ACC112 (cell line): ENCODE results near the gene PUM1.

ENCODE experiments used
- H2AFZ ChIP-seq: fragments of 200-600 bp; sonication (generic); one replicate; pipeline ENCODE4 v1.6.0; 2017; ENCODE audit warnings: antibody characterized with exemption, low read length; ENCODE audit not compliant: unreplicated experiment
- H3K27ac ChIP-seq: fragments of 200-600 bp; sonication (generic); 2 replicates; pipeline ENCODE4 v1.5.1; 2014; ENCODE audit warnings: low read depth, mild to moderate bottlenecking, antibody characterized with exemption, low read length, moderate library complexity
- H3K27me3 ChIP-seq: fragments of 200-600 bp; sonication (generic); 2 replicates; pipeline ENCODE4 v1.6.1; 2014; ENCODE audit warnings: mild to moderate bottlenecking, antibody characterized with exemption, low read length, moderate library complexity, mixed read lengths; ENCODE audit not compliant: insufficient read depth
- H3K36me3 ChIP-seq: fragments of 200-600 bp; sonication (generic); 2 replicates; pipeline ENCODE4 v1.6.1; 2016; ENCODE audit warnings: mild to moderate bottlenecking, antibody characterized with exemption, low read length, moderate library complexity, mixed read lengths; ENCODE audit not compliant: insufficient read depth
- H3K4me1 ChIP-seq: fragments of 200-600 bp; sonication (generic); one replicate; pipeline ENCODE4 v1.6.1; 2016; ENCODE audit warnings: low read length, mixed read lengths; ENCODE audit not compliant: insufficient read depth, unreplicated experiment, control insufficient read depth
- H3K4me3 ChIP-seq: fragments of 200-600 bp; sonication (generic); 2 replicates; pipeline ENCODE4 v1.5.1; 2014; ENCODE audit warnings: mild to moderate bottlenecking, low read depth, low read length
- H3K79me2 ChIP-seq: fragments of 200-600 bp; sonication (generic); one replicate; pipeline ENCODE4 v1.6.0; 2016; ENCODE audit warnings: low read length; ENCODE audit not compliant: control insufficient read depth, unreplicated experiment, insufficient read depth

The PUM1 gene

DNA sequence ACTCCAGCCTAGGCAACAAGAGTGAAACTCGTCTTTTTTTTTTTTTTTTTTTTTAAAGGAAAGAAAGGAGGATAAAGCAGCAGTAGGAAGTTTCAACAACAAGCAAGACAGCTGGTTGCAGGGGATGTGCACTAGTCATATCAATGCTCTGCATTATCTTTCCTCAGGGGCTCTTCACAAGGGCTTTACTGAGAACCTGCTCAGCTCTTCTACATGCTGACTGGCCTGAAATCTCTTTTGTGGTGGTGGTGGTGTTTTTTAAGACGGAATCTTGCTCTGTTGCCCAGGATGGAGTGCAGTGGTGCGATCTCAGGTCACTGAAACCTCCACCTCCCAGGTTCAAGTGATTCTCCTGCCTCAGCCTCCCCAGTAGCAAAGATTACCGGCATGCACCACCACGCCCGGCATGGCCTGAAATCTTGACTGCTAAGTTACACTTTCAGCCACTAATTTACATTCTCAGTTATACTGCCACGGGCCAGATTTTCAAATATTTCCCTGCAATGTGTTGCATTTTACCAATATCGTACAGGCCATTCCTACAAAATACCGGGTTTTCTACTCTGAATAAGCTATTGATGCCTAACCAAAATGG, 68.0 kb downstream of the PUM1 start:
- Histone ChIP-seq H3K4me3 (no peak overlapping the region), H3K27me3 (no peaks in the 10 kb centered on the region), H3K4me1 (no peaks in the 10 kb centered on the region), H2AFZ (no peak overlapping the region), H3K27ac (no peak overlapping the region), H3K79me2 (peaks cover 77% of the 10 kb centered on the region), H3K36me3 (peaks cover 43% of the 10 kb centered on the region)

DNA sequence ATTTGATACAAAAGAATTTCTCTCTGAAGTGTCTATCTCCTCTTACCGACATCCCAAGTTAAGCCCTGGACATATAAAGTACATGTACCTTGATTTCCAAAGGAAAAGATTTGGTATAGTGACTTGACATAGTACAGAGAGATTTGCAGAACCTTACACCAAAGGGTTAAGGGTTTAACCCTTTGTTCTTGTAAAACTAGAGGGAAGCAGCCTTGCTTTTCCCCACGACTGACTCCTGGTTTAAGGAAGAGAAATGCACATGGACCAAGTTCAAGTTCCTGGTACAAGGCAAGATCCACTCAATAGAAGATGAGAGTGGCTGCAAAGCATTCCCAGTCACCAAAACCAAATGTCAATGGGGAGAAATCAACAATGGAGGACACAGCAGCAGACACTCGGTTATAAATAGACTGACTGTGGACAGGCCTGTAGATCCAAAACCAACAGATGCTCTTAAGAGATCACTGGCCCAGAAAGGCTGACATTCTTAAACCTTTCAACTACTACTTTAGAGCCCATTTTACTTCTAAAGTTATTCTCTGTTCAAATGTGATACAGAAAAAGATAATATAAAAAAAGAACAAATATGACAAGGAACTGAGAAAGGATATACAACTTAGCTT, 69.4 kb downstream of the PUM1 start:
- Histone ChIP-seq H3K79me2 (peaks cover 79% of the 10 kb centered on the region), H3K4me1 (no peaks in the 10 kb centered on the region), H3K36me3 (peaks cover 49% of the 10 kb centered on the region)

DNA sequence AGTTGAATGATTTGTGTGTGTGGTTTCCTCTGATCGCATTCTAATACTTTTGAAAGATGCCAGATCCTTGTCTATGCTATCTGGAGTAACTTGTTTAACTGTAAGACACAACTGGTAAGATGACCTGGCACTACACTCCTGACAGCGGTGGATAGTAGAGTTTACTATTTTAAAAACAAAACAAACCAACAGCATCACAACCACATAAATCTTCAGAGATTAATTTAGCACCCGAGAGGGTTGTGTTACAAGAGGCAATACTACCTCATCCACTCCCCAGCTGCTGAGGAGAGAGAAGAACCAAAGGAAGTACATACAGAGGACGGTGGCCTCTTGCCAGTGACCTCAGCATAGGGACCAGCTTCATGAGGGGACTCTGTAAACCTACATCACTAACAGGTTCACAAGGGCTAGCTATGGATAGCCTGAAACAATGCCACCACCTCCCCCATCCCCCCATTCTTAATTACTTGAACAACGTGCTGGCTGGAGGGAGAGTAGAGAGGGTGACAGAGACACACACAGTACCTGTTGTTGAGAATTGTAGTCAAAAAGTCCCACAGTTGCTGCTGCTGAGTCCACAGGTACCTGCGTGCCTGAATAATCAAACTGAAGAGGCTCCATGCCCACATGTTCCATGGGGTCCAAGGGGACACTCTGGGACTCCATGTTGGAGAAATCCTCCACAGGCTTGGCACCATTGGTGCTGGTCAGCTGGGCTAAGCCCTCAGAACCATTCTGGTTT, 73.5 kb downstream of the PUM1 start:
- Histone ChIP-seq H3K27me3 (no peaks in the 10 kb centered on the region), H3K4me1 (peaks cover 25% of the 10 kb centered on the region), H3K4me3 (no peak overlapping the region), H3K79me2 (peaks cover 84% of the 10 kb centered on the region), H3K27ac (no peak overlapping the region), H2AFZ (no peak overlapping the region), H3K36me3 (peaks cover 55% of the 10 kb centered on the region)

More for the DNA sequence above, 69.4 kb downstream of the PUM1 start:
- Histone ChIP-seq H3K27ac (no peak overlapping the region), H3K27me3 (no peaks in the 10 kb centered on the region), H2AFZ (no peak overlapping the region), H3K4me3 (no peak overlapping the region)

DNA sequence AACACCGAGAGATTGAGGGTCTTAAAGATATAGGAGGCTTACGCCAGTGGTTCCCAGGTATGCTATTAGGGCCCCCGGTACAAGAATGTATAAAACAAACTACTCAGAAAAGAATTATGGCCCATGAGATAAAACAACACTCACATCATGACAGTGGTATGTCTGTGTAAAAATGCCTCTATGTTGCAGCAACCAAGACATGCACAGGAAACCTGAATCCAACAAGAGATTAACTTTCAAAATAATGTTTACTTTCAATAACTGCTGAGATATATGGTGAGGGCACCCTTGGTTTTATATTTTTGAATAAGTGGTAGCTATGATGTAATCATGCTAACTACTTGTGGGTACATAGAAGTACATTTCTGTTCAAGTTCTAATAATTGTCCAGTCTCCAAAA, 74.9 kb downstream of the PUM1 start:
- H2AFZ ChIP-seq: no peak overlapping the region
- H3K27me3 ChIP-seq: no peaks in the 10 kb centered on the region
- peaks cover 82% of the 10 kb centered on the region for H3K79me2 ChIP-seq
- no peak overlapping the region for H3K4me3 ChIP-seq
- peaks cover 42% of the 10 kb centered on the region for H3K36me3 ChIP-seq
- no peak overlapping the region for H3K27ac ChIP-seq
- H3K4me1 ChIP-seq: peaks cover 25% of the 10 kb centered on the region

DNA sequence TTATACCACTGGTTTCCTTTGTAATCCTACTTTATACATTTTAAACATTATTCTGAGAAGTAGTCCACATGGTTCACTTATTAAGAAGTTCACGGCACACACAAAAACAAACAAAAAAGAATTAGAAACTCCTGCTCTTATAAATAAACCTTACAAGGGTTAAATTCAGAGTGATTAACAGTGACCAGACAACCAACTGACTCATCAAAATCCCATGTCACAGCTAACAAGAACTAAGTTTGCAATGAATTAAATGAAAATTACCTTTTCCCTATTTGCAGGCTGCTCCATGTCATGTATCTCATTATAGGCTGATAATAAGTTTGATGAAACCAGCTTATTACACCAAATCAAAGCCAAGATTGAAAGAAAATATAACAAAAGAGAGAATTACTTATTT, 77.5 kb downstream of the PUM1 start:
- Histone ChIP-seq H3K27ac (no peak overlapping the region), H3K27me3 (no peaks in the 10 kb centered on the region), H3K4me3 (no peak overlapping the region), H3K4me1 (peaks cover 33% of the 10 kb centered on the region), H3K36me3 (peaks cover 37% of the 10 kb centered on the region), H2AFZ (no peak overlapping the region), H3K79me2 (peaks cover 88% of the 10 kb centered on the region)

DNA sequence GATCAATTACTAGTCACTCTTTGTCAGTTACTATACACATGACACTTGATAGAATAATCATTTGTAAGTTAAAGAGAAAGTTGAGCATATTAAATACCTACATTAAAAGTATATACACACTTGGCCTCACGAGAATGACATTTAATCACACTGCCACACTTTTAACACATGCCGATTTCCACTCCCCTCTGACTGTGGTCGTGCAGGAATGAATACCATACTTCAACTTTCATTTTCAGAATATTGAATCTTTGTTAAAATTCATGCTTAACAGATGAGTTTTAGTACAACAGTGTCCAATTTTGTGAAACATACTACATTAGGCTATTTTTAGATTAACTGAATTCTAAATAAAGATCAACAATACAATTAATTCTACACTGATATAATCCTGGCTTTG, 78.8 kb downstream of the PUM1 start:
- no peak overlapping the region for H2AFZ ChIP-seq
- H3K4me1 ChIP-seq: peaks cover 40% of the 10 kb centered on the region
- H3K4me3 ChIP-seq: no peak overlapping the region
- peaks cover 88% of the 10 kb centered on the region for H3K79me2 ChIP-seq
- H3K27ac ChIP-seq: no peak overlapping the region
- H3K36me3 ChIP-seq: peaks cover 24% of the 10 kb centered on the region
- H3K27me3 ChIP-seq: no peaks in the 10 kb centered on the region

DNA sequence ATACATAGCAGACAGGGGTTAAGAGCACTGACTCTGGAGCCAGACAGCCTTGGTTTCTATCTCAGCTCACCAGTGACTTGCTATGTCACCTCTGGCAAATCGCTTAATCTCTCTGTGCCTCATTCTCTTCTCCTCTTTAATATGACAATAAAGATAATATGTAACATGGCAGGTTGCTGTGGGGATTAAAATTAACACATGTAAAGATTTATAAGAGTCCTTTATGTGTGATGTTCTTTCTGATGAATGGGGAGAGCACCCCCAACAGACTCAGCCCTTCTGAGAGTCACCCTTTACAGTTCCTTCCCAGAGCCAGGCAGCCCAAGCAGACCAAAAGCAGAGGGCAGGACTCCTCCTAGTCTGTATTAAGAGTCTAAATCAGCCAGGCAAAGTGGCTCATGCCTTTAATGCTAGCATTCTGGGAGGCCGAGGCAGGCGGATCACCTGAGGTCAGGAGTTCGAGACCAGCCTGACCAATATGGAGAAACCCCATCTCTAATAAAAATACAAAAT, 80.5 kb downstream of the PUM1 start:
- peaks cover 17% of the 10 kb centered on the region for H3K36me3 ChIP-seq
- H3K79me2 ChIP-seq: peaks cover 84% of the 10 kb centered on the region
- H3K4me1 ChIP-seq: peaks cover 34% of the 10 kb centered on the region

DNA sequence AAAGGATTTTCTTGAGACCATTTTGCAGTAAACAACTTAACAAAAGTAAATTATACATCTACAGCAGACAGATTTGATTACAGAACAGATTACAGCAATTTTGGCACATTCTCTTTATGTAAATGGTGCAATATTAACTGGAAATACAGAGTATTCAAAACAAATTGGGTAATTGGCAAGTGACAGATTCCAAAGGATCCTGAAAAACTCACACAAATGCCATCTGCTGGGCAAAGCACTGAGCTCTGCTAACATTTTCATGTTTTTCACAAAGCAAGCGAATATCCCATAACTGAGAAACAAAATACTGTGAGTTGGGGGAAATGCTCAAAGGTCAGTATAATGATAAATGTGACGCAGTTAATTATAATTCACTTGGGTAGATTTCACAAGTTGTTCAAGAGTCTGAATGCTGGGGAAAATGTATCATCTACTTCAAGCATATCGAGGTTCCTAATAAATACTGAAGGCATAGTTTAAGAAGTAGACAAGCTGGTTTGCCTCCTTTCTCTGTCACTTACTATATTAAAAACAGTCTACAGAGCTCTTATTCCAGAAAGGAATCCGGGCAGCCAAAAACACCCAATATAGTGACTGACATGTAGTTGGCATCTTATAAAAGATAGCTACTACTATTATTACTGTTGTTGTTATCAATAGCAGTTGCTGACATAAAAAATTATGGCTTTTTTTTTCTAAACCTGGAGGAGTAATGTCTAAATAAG, 81.2 kb downstream of the PUM1 start:
- no peak overlapping the region for H3K4me3 ChIP-seq
- peaks cover 34% of the 10 kb centered on the region for H3K4me1 ChIP-seq
- peaks cover 22% of the 10 kb centered on the region; the same call in 1 of the 2 replicates for H3K36me3 ChIP-seq
- H3K79me2 ChIP-seq: peaks cover 81% of the 10 kb centered on the region
- no peak overlapping the region for H2AFZ ChIP-seq
- no peaks in the 10 kb centered on the region for H3K27me3 ChIP-seq
- H3K27ac ChIP-seq: no peak overlapping the region

More for the DNA sequence above, 80.5 kb downstream of the PUM1 start:
- Histone ChIP-seq H3K4me3 (no peak overlapping the region), H3K27ac (no peak overlapping the region), H2AFZ (no peak overlapping the region), H3K27me3 (no peaks in the 10 kb centered on the region)

DNA sequence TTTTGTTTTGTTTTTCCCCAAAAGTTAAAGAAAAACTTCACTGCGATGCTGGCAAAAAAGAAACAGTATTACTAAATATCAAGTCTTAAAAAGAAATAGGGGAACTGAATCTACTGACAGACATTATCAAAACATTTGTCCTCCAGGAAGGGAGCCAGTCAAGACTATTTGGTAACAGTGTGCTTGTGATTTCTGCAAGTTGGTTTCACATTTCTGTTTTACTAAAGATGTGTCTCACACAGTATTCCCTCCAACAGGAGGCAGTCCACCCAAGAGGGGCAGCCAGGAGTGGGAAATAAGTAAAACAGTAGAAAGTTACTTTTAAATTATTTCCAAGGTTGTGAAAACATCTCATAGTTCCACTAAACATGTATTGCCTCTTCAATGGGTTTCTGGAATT, 82.6 kb downstream of the PUM1 start:
- Histone ChIP-seq H3K27ac (no peak overlapping the region), H3K36me3 (peaks cover 30% of the 10 kb centered on the region; the same call in 1 of the 2 replicates), H3K27me3 (no peaks in the 10 kb centered on the region), H3K4me1 (peaks cover 21% of the 10 kb centered on the region), H3K4me3 (no peak overlapping the region), H3K79me2 (peaks cover 76% of the 10 kb centered on the region), H2AFZ (no peak overlapping the region)

DNA sequence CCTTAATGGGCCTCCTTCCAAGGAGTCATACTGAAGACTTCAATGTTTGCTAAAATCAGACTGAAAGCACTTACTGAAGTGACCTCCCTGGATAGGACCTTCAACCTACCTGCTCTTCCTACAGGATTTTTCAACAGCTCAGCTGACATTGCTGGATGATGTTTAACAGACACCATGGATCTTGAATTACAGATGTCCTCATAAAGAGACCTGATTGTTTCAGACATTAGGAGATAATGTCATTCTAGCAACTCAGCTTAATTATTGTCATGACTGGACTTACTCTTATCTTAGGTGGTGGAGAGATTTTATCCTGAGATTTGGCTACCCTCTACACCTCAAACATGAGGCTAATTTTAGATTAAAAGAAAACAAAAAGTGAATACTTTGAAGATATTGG, 83.1 kb downstream of the PUM1 start:
- H3K36me3 ChIP-seq: peaks cover 30% of the 10 kb centered on the region; the same call in 1 of the 2 replicates
- H3K27me3 ChIP-seq: no peaks in the 10 kb centered on the region
- no peak overlapping the region for H3K4me3 ChIP-seq
- H3K27ac ChIP-seq: no peak overlapping the region
- H3K79me2 ChIP-seq: peaks cover 75% of the 10 kb centered on the region
- no peak overlapping the region for H2AFZ ChIP-seq
- H3K4me1 ChIP-seq: peaks cover 22% of the 10 kb centered on the region
